Tibial artery (tissue), 4 donors: ENCODE data around the gene KLK4.

Experiments
- DNase-seq, 2 donors: peaks; one replicate each; pipeline ENCODE4 v3.0.0-alpha.2; 2019
- H3K27ac ChIP-seq, 2 donors: fragments of 200-600 bp; sonication (generic) in 1 of 2; 1 replicate in 1 of 2; 2 replicates in 1 of 2; pipeline ENCODE4 v1.5.1; 2018 to 2019; ENCODE audit warnings: mild to moderate bottlenecking in 1 of 2
- H3K27me3 ChIP-seq, 2 donors: fragments of 200-600 bp; sonication (generic) in 1 of 2; one replicate each; pipeline versions ENCODE4 v1.5.1 to v1.6.0; 2016 to 2019
- H3K36me3 ChIP-seq, 3 donors: fragments of 200-600 bp; sonication (generic) in 2 of 3; one replicate each; pipeline ENCODE4 v1.5.1; 2016 to 2019; ENCODE audit warnings: mild to moderate bottlenecking in 2 of 3
- H3K4me1 ChIP-seq, 4 donors: fragments of 200-600 bp; sonication (generic) in 2 of 4; 1 replicate in 3 of 4; 2 replicates in 1 of 4; pipeline ENCODE4 v1.5.1; 2016 to 2019
- H3K4me3 ChIP-seq, 2 donors: fragments of 200-600 bp; sonication (generic) in 1 of 2; 1 replicate in 1 of 2; 2 replicates in 1 of 2; pipeline ENCODE4 v1.5.1; 2018 to 2019; ENCODE audit warnings: mild to moderate bottlenecking in 2 of 2
- H3K9me3 ChIP-seq, 3 donors: fragments of 200-600 bp; sonication (generic) in 1 of 3; one replicate each; pipeline ENCODE4 v1.5.1; 2016 to 2019
- intact Hi-C: fragments of 100-400 bp; cut with DNase I; formaldehyde crosslinking; loops from one replicate; pipeline ENCODE4 v1.15.0; 2023; ENCODE audit warnings: low total_unique reads
- TF ChIP-seq, protein P1 (sequence below), 2 experiments: fragments of 200-600 bp in 1 of 2; fragments of 450-650 bp in 1 of 2; IDR thresholded peaks; one replicate each; pipeline ENCODE4 v1.5.1; 2017 to 2019; ENCODE audit warnings: antibody characterized with exemption in 2 of 2, mild to moderate bottlenecking in 1 of 2, moderate library complexity in 1 of 2

KLK4 gene

DNA sequence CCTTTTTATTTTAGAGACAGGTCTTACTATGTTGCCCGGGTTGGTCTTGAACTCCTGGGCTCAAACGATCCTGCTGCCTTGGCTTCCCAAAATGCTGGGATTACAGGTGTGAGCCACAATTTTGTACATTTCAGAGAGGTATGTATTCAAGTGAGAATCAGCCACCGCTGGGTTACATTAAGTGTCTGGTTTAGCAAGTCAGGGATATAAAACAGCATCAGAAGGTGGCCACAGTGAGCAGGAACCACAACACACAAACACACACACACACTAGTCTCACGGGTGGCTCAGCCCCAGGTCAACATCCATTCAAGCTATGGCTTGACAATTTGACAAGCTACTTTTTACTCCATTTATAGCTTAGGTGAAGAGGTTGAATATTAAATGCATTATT lies 21.5 kb upstream of the KLK4 start:
- peaks cover 0 to 6% (median 0%) of the 10 kb centered on the region in 4 donors for H3K4me1 ChIP-seq
- no peaks in the 10 kb centered on the region for H3K36me3 ChIP-seq
- DNase-seq, result no peak
- no peak overlapping the region for H3K4me3 ChIP-seq
- H3K27me3 ChIP-seq, result peaks cover 0 to 25% of the 10 kb centered on the region in 2 donors
- H3K9me3 ChIP-seq, result no peaks in the 10 kb centered on the region
- H3K27ac ChIP-seq, result no peak overlapping the region
- intact Hi-C loops, result no loop called here
- TF ChIP-seq, protein P1, sequence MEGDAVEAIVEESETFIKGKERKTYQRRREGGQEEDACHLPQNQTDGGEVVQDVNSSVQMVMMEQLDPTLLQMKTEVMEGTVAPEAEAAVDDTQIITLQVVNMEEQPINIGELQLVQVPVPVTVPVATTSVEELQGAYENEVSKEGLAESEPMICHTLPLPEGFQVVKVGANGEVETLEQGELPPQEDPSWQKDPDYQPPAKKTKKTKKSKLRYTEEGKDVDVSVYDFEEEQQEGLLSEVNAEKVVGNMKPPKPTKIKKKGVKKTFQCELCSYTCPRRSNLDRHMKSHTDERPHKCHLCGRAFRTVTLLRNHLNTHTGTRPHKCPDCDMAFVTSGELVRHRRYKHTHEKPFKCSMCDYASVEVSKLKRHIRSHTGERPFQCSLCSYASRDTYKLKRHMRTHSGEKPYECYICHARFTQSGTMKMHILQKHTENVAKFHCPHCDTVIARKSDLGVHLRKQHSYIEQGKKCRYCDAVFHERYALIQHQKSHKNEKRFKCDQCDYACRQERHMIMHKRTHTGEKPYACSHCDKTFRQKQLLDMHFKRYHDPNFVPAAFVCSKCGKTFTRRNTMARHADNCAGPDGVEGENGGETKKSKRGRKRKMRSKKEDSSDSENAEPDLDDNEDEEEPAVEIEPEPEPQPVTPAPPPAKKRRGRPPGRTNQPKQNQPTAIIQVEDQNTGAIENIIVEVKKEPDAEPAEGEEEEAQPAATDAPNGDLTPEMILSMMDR (IDR thresholded peaks at IDR 0.05), result no peak

DNA sequence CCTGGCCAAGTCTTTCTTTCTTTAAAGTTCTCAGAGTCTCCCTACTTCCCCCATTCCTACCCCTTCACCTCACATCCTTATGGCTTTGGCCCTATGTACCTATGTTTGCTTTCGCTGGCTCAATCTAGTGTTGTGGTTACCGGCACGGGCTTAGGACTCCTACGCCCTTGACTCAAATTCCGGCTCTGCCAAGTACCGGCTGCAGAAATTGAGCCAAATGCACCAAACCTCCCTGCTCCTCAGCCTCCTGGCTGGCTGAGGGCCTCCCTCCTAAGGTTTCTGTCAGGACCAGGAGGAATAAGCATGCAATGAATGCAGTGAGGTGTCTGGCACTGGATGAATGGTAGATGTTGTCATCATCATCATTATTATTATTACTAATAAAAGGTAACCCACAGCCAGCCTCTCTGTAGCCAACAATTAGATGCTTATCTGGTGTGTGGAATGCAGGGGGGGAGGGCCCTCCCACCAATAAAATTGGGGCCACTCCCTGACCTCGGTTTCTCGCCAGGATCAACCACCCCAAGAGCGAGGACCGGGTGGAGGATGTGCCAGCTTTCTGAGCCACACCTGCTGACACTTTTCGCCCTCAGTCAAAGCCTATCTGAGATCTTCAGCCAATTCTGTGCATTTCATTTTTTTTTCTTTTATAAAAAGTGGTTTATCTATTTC lies 21.0 kb upstream of the KLK4 start:
- intact Hi-C loops, result no loop called here
- H3K27ac ChIP-seq, result no peak overlapping the region
- H3K27me3 ChIP-seq, result peaks cover 0 to 25% of the 10 kb centered on the region in 2 donors
- TF ChIP-seq, protein P1 (IDR thresholded peaks at IDR 0.05), result no peak
- H3K4me3 ChIP-seq, result no peak overlapping the region
- no peaks in the 10 kb centered on the region for H3K36me3 ChIP-seq
- no peaks in the 10 kb centered on the region for H3K9me3 ChIP-seq
- no peak for DNase-seq
- peaks cover 0 to 6% (median 0%) of the 10 kb centered on the region in 4 donors for H3K4me1 ChIP-seq

DNA sequence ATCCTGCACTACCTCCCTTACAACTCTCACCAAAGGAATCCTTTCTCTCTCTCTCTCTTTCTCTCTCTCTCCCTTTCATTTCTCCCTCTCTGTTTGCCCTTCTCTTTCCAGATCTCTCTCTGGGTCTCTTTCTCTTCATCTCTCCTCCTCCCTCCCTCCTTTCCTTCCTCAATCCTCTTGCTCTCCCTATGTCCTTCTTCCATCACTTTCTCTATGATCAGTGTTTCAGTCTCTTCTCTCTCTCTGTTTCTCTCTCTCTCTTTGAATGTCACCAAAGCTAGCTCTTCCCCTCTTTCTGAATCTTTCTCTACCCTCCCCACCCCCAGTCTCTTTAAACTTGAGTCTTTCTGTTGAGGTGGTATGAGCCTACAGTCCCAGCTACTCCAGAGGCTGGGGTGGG lies 19.8 kb upstream of the KLK4 start:
- intact Hi-C loops, result no loop called here
- Histone ChIP-seq H3K27me3 (peaks cover 0 to 25% of the 10 kb centered on the region in 2 donors), H3K4me1 (peaks cover 0 to 6% (median 0%) of the 10 kb centered on the region in 4 donors), H3K36me3 (no peaks in the 10 kb centered on the region), H3K9me3 (no peaks in the 10 kb centered on the region), H3K27ac (no peak overlapping the region), H3K4me3 (no peak overlapping the region)
- TF ChIP-seq, protein P1 (IDR thresholded peaks at IDR 0.05), result no peak
- DNase-seq, result no peak

DNA sequence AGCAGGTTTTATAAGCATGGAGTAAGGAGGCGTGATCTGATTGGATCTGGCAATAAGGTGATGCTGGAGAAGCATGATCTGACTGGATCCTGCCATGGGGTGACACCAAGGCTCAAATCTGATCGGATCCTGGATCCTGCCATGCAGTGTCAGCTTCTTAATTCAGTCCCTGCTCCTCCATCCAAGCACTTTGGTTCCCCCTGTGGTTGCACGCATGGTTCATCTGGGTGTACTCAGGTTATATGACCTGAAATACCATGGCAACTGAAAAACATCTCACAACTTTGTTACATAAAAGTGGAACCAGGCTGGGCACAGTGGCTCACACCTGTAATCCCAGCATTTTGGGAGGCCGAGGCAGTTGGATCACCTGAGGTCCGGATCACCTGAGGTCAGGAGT lies 17.6 kb upstream of the KLK4 start:
- no peak overlapping the region for H3K27ac ChIP-seq
- TF ChIP-seq, protein P1 (IDR thresholded peaks at IDR 0.05), result no peak
- no peak overlapping the region for H3K4me3 ChIP-seq
- no peak for DNase-seq
- peaks cover 0 to 6% (median 0%) of the 10 kb centered on the region in 4 donors for H3K4me1 ChIP-seq
- peaks cover 0 to 25% of the 10 kb centered on the region in 2 donors for H3K27me3 ChIP-seq
- H3K36me3 ChIP-seq, result no peaks in the 10 kb centered on the region
- no peaks in the 10 kb centered on the region for H3K9me3 ChIP-seq
- intact Hi-C loops, result no loop called here

DNA sequence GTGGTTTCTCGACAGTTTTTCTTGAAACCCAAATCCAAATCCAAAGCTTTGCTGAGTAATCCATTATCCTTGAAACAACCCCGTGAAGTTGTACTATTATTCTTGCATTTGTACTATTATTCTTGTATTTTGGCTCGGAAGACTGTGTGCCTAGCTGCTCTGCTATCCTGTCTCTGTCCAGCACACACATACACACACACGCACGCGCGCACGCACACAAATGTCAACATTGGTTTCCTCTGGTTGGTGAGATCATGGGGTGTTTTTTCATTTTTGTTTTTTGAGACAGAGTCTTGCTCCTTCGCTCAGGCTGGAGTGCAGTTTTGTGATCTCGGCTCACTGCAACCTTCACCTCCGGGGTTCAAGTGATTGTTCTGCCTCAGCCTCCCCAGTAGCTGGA lies 14.9 kb upstream of the KLK4 start:
- Histone ChIP-seq H3K4me1 (peaks cover 0 to 9% (median 0%) of the 10 kb centered on the region in 4 donors), H3K36me3 (no peaks in the 10 kb centered on the region), H3K27ac (no peak overlapping the region), H3K27me3 (peaks cover 0 to 30% of the 10 kb centered on the region in 2 donors), H3K9me3 (no peaks in the 10 kb centered on the region), H3K4me3 (no peak overlapping the region)
- intact Hi-C loops, result no loop called here
- TF ChIP-seq, protein P1 (IDR thresholded peaks at IDR 0.05), result no peak
- no peak for DNase-seq
